ENCODE measurements around the gene PIP5KL1.

DNA sequence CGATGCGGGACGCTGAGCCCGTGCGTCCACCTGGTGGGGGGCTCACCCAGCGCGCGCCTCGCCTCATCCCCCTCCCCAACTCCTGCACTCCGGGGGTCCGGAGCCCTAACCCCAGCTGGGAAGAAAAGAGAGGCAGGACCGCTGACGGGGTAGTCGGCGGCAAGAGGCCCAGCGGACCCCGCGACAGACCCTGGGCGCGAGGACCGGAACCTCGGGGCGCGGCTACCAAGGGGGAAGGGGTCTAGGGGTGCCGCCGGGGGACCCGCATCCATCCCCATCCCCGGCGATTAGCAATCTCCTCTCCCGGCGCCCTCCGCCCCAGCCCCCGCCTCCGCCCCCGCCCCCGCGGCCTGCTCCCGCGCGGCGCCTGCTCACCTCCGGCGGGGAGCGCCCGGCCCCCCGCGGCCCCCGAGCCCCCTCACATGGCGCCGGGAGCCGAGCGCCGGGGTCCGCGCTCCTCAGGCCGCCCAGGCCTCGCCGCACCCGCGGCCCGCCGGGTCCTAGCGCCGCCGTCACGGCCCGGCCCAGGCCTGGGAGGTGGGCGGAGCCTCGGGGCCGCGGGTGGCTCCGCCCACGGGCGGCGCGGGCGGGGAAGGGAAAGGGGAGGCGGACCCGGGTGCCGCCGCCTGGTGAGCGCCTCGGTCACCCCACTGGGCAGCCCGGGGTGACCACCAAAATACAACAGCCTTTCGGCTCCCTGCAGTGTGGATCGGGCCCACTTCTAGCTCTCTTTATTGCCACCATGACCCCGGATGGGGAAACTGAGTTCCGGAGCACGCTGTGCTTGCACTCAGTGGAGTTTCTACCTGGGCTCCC lies 31.2 kb downstream of the PIP5KL1 start, which contains the start of gene ST6GALNAC6:
- no peak for TF ChIP-seq BRCA1 (IDR thresholded peaks at IDR 0.05; ENCODE audit: low read depth, low read length)
- TF ChIP-seq SRF (IDR thresholded peaks at IDR 0.05; ENCODE audit: low read depth, low read length) = no peak
